ENCODE data around the gene TBC1D1. TPM values are rescaled to one million over a fixed set of nuclear protein-coding genes. Genes with fewer than 3 reads are reported as not detected.

The TBC1D1 gene
- total RNA-seq, 4 donors from 2014 or later = 111 to 176 (median 142) TPM

DNA sequence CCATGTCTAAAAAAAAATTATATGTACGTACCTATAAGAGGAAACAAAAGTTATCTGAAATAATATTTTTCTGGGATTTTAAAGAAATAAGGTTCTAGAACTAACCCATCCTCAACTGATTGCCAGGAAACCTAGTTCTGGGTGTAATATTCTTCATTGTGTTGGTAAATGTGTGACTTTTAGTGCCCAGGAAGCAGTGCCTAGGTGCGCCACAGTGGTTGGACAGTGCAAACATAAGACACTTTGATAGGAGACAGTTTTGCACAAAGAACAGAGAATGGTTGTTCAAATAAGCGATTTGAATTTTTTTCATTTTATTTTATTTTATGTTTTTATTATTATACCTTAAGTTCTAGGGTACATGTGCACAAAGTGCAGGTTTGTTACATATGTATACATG, 47.3 kb downstream of the TBC1D1 start:
- in situ Hi-C loops (cut with MboI; ENCODE audit: low sequenced_read_pairs in 4 of 4) (no loop called here), intact Hi-C loops (cut with DNase I; ENCODE audit: low total_unique reads) (no loop called here)
- ATAC-seq (no peak), DNase-seq (no peak)
- H3K27me3 ChIP-seq = no peaks in the 10 kb centered on the region
- peaks cover 38 to 46% of the 10 kb centered on the region in 2 donors for H3K4me1 ChIP-seq
- TF ChIP-seq CTCF (IDR thresholded peaks at IDR 0.05 in 4 of 5, conservative IDR thresholded peaks at IDR 0.05 in 1 of 5) (no peak), POLR2A (IDR thresholded peaks at IDR 0.05) (no peak)
- H3K27ac ChIP-seq = peak overlapping the region; percentile 83 to 97 (median 88)
- no peaks in the 10 kb centered on the region for H3K36me3 ChIP-seq
- no peaks in the 10 kb centered on the region for H3K9me3 ChIP-seq
- no peak overlapping the region for H3K4me3 ChIP-seq

DNA sequence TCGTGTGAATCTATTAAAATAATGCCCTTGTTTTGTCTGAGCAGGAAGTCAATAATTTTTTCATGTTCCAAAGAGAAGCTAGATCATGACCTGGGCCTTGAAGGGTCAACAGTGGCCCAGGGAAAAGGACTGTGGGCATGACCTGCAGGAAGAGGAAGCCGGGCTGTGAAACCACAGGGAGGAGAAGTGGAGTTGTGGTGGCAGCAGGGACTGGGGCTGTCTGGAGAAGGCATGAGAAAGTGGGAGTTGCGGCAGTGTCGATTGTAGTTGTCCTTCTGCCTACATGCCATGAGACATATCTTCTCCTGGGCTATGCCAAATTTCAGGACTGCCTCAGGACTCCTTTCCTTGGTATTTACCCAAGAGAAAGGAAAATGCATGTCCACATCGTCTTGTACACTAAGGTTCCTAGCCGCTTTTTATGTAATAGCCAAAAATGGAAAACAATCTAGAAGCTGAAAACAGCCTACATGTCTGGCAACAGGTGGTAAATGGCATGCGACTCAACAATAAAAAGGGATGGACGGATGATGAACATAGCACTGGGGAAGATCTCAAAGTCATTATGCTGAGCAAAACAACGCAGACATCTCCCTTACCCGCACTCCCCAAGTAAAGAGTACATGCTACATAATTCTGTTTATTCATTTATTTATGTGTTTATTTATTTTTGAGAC, 55.8 kb downstream of the TBC1D1 start:
- in situ Hi-C loops (cut with MboI; ENCODE audit: low sequenced_read_pairs in 4 of 4) = no loop called here
- no peaks in the 10 kb centered on the region for H3K9me3 ChIP-seq
- intact Hi-C loops (cut with DNase I; ENCODE audit: low total_unique reads) = no loop called here
- DNase-seq (no peak), ATAC-seq (no peak)
- no peaks in the 10 kb centered on the region for H3K27me3 ChIP-seq
- no peaks in the 10 kb centered on the region for H3K36me3 ChIP-seq
- peak overlapping the region in 1 of 4 donors; percentile 52 for H3K27ac ChIP-seq
- H3K4me1 ChIP-seq = peaks cover 26 to 27% of the 10 kb centered on the region in 2 donors
- TF ChIP-seq CTCF (IDR thresholded peaks at IDR 0.05 in 4 of 5, conservative IDR thresholded peaks at IDR 0.05 in 1 of 5) (no peak), POLR2A (IDR thresholded peaks at IDR 0.05) (no peak)
- no peak overlapping the region for H3K4me3 ChIP-seq

DNA sequence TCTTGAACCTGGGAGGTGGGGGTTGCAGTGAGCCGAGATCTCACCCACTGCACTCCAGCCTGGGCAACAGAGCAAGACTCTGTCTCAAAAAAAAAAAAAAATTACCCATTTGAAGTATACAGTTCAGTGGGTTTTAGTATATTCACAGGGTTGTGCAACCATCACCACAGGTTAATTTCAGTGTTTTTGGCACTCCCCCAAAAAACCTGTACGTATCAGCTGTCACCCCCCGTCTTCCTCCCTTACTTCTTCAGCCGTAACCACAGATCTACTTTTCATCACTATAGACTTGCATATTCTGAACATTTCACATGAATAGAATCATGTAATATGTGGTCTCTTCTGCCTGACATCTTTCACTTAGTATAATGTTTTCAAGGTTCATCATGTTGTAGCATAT, 57.7 kb downstream of the TBC1D1 start:
- Histone ChIP-seq H3K4me3 (no peak overlapping the region), H3K4me1 (peaks cover 26 to 27% of the 10 kb centered on the region in 2 donors), H3K27ac (no peak overlapping the region), H3K36me3 (no peaks in the 10 kb centered on the region), H3K27me3 (no peaks in the 10 kb centered on the region), H3K9me3 (no peaks in the 10 kb centered on the region)
- TF ChIP-seq CTCF (IDR thresholded peaks at IDR 0.05 in 4 of 5, conservative IDR thresholded peaks at IDR 0.05 in 1 of 5) (no peak), POLR2A (IDR thresholded peaks at IDR 0.05) (no peak)
- ATAC-seq (peak; percentile 35 to 62), DNase-seq (no peak)
- intact Hi-C loops (cut with DNase I; ENCODE audit: low total_unique reads) (no loop called here), in situ Hi-C loops (cut with MboI; ENCODE audit: low sequenced_read_pairs in 4 of 4) (no loop called here)

DNA sequence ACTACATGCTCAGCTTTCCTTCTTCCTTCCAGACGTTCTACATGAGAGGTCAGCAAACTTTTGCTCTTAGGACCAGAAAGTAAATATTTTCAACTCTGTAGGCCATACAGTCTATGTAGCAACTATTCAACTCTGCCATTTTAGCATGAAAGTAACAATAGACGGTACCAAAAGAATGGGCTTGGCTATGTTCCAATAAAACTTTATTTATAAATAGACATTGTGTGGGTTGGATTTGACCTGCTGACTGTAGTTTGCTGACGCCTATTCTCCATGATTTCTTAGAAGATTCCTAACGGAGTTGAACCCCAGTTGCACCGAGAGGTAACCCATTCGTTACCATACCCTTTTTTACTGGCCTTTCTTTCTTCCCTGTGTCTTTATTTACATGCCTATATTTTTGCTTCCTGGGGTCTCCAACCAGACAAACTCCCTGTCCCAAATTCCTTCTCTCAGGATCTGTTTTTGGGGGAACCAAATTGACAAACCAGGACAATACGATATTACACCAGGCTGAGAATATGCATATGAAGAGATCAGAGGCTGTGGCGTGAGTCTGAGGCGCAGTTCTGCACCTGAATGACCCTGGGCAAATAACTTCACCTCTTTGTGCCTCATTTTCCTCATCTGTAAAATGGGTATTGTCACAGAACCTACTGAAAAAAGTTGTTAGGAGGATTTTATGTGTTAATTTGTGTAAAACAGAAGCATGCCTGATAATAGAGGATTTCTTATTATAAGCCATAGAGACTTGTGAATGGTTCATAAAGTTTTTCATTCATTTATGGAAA, 58.9 kb downstream of the TBC1D1 start:
- DNase-seq (no peak), ATAC-seq (no peak)
- no peaks in the 10 kb centered on the region for H3K27me3 ChIP-seq
- H3K4me1 ChIP-seq = peaks cover 26 to 27% of the 10 kb centered on the region in 2 donors
- no peak overlapping the region for H3K4me3 ChIP-seq
- no peak for TF ChIP-seq CTCF (IDR thresholded peaks at IDR 0.05 in 4 of 5, conservative IDR thresholded peaks at IDR 0.05 in 1 of 5)
- no peak for TF ChIP-seq POLR2A (IDR thresholded peaks at IDR 0.05)
- in situ Hi-C loops (cut with MboI; ENCODE audit: low sequenced_read_pairs in 4 of 4) = no loop called here
- no peaks in the 10 kb centered on the region for H3K9me3 ChIP-seq
- no peaks in the 10 kb centered on the region for H3K36me3 ChIP-seq
- intact Hi-C loops (cut with DNase I; ENCODE audit: low total_unique reads) = no loop called here
- H3K27ac ChIP-seq = peak overlapping the region in 2 of 4 donors; percentile 9 to 30
